Gastroesophageal sphincter (tissue), 4 donors: ENCODE data around the gene TRIM23. TPM values are rescaled to one million over a fixed set of nuclear protein-coding genes. Genes with fewer than 3 reads are reported as not detected.

Source experiments
- ATAC-seq: fragments of 150-250 bp; one replicate; pipeline ENCODE4 v1.9.1; 2016; ENCODE audit warnings: mild to moderate bottlenecking, moderate library complexity
- H3K27ac ChIP-seq, 4 donors: fragments of 200-600 bp; sonication (generic) in 3 of 4; 1 replicate in 3 of 4; 2 replicates in 1 of 4; pipeline ENCODE4 v1.5.1; 2016 to 2019
- H3K27me3 ChIP-seq: fragments of 200-600 bp; sonication (generic); one replicate; pipeline ENCODE4 v1.5.1; 2019
- H3K36me3 ChIP-seq, 2 donors: fragments of 200-600 bp; sonication (generic); one replicate each; pipeline ENCODE4 v1.5.1; 2019; ENCODE audit warnings: control low read depth in 1 of 2
- H3K4me1 ChIP-seq, 3 donors: fragments of 200-600 bp; sonication (generic); 1 replicate in 2 of 3; 2 replicates in 1 of 3; pipeline ENCODE4 v1.5.1; 2016 to 2019; ENCODE audit warnings: control low read depth in 2 of 3
- H3K4me3 ChIP-seq, 2 donors: fragments of 200-600 bp; sonication (generic); one replicate each; pipeline ENCODE4 v1.5.1; 2019; ENCODE audit warnings: mild to moderate bottlenecking in 1 of 2, moderate library complexity in 1 of 2
- H3K9me3 ChIP-seq, 3 donors: fragments of 200-600 bp; sonication (generic); one replicate each; pipeline ENCODE4 v1.5.1; 2017 to 2019; ENCODE audit warnings: control low read depth in 2 of 3
- CTCF ChIP-seq, 4 experiments: fragments of 200-600 bp in 2 of 4; fragments of 450-650 bp in 2 of 4; sonication (generic) in 1 of 4; IDR thresholded peaks; one replicate each; pipeline ENCODE4 v1.5.1; 2017 to 2019; ENCODE audit warnings: antibody characterized with exemption in 4 of 4, mild to moderate bottlenecking in 2 of 4, moderate library complexity in 2 of 4
- EP300 ChIP-seq: sonication (generic); formaldehyde crosslinking; IDR thresholded peaks from one replicate; pipeline ENCODE4 v1.6.1; 2017; ENCODE audit warnings: antibody characterized with exemption, mild to moderate bottlenecking
- POLR2A ChIP-seq, 2 donors: fragments of 450-650 bp; IDR thresholded peaks; one replicate each; pipeline ENCODE4 v1.6.1; 2017; ENCODE audit warnings: antibody characterized with exemption in 2 of 2, mild to moderate bottlenecking in 2 of 2, moderate library complexity in 1 of 2
- POLR2AphosphoS5 ChIP-seq: sonication (generic); formaldehyde crosslinking; IDR thresholded peaks from one replicate; pipeline ENCODE4 v1.6.1; 2017; ENCODE audit warnings: antibody characterized with exemption
- WGBS, 2 donors: methylation state at CpG; one replicate each; pipeline ENCODE4 v1.1.5; 2018; ENCODE audit warnings: low coverage in 1 of 2; 5-methylcytosine and 5-hydroxymethylcytosine counted together
- total RNA-seq, 4 donors: library from RNA; depleted of rRNA; stranded (reverse); fragments of >200 nt; gene quantifications; one replicate each; pipeline ENCODE4 v1.1.0, GENCODE V29; 2016

TRIM23 gene
- total RNA-seq = 10 to 100 TPM; 17.0 to 35.2 (median 20.3) TPM

- peak; percentile 99 for ATAC-seq
- H3K27ac ChIP-seq = peak within 1 kb of the TSS; percentile 18 to 90 (median 84)
- no peaks in the 10 kb centered on the region for H3K27me3 ChIP-seq
- no peaks in the 10 kb centered on the region for H3K9me3 ChIP-seq
- TF ChIP-seq POLR2A (IDR thresholded peaks at IDR 0.05) (peak; percentile 29 to 40), EP300 (no peak), POLR2AphosphoS5 (peak; percentile 42), CTCF (IDR thresholded peaks at IDR 0.05) (no peak)
- H3K36me3 ChIP-seq = peaks cover 0 to under 1% of the 10 kb centered on the region in 2 donors
- WGBS, 2 donors = 0% methylated on average over 1 to 15 of the region's 32 CpGs
- H3K4me1 ChIP-seq = peaks cover 16 to 62% (median 28%) of the 10 kb centered on the region in 3 donors
- peak within 1 kb of the TSS; percentile 61 to 87 for H3K4me3 ChIP-seq
Measured at GRCh38 chr5:65624025-65624570, at the start of gene TRIM23. TSS of gene TRIM23 (minus strand) at chr5:65624333. CDS start at chr5:65624274, 59 bp downstream.

GRCh38 chr5:65672796-65673195 lies 48.7 kb upstream of the TRIM23 start:
- TF ChIP-seq POLR2A (IDR thresholded peaks at IDR 0.05) (no peak), CTCF (IDR thresholded peaks at IDR 0.05) (no peak), POLR2AphosphoS5 (no peak), EP300 (no peak)
- H3K9me3 ChIP-seq = no peaks in the 10 kb centered on the region
- WGBS, 2 donors = 58 to 88% methylated on average over 1 of the region's 1 CpG
- peaks cover 0 to 55% of the 10 kb centered on the region in 2 donors for H3K36me3 ChIP-seq
- no peak for ATAC-seq
- H3K4me1 ChIP-seq = no peaks in the 10 kb centered on the region
- no peak overlapping the region for H3K4me3 ChIP-seq
- H3K27ac ChIP-seq = no peak overlapping the region
- no peaks in the 10 kb centered on the region for H3K27me3 ChIP-seq

GRCh38 chr5:65668696-65669095 lies 44.6 kb upstream of the TRIM23 start:
- no peaks in the 10 kb centered on the region for H3K27me3 ChIP-seq
- TF ChIP-seq CTCF (IDR thresholded peaks at IDR 0.05) (no peak), EP300 (no peak), POLR2AphosphoS5 (no peak), POLR2A (IDR thresholded peaks at IDR 0.05) (no peak)
- ATAC-seq = no peak
- WGBS, 2 donors = 80 to 82% methylated on average over 2 to 6 of the region's 7 CpGs
- no peaks in the 10 kb centered on the region for H3K9me3 ChIP-seq
- peaks cover 0 to 78% of the 10 kb centered on the region in 2 donors for H3K36me3 ChIP-seq
- H3K4me3 ChIP-seq = no peak overlapping the region
- H3K4me1 ChIP-seq = no peaks in the 10 kb centered on the region
- no peak overlapping the region for H3K27ac ChIP-seq

- TF ChIP-seq EP300 = no peak
- peak; percentile 6 to 37 (median 18) for TF ChIP-seq CTCF (IDR thresholded peaks at IDR 0.05)
- TF ChIP-seq POLR2AphosphoS5 = no peak
- H3K27ac ChIP-seq = no peak overlapping the region
- H3K27me3 ChIP-seq = no peaks in the 10 kb centered on the region
- 83 to 89% methylated on average over 1 of the region's 1 CpG for WGBS, 2 donors
- H3K9me3 ChIP-seq = no peaks in the 10 kb centered on the region
- peaks cover 0 to 79% of the 10 kb centered on the region in 2 donors for H3K36me3 ChIP-seq
- no peak overlapping the region for H3K4me3 ChIP-seq
- H3K4me1 ChIP-seq = no peaks in the 10 kb centered on the region
- no peak for ATAC-seq
Measured at GRCh38 chr5:65663804-65664521, 39.8 kb upstream of the TRIM23 start.

GRCh38 chr5:65654713-65655112 lies 30.6 kb upstream of the TRIM23 start:
- Histone ChIP-seq H3K36me3 (peaks cover 0 to 51% of the 10 kb centered on the region in 2 donors), H3K27me3 (no peaks in the 10 kb centered on the region), H3K9me3 (no peaks in the 10 kb centered on the region), H3K4me1 (no peaks in the 10 kb centered on the region), H3K27ac (no peak overlapping the region), H3K4me3 (no peak overlapping the region)
- no peak for TF ChIP-seq CTCF (IDR thresholded peaks at IDR 0.05)
- no peak for TF ChIP-seq POLR2AphosphoS5
- TF ChIP-seq EP300 = no peak
- no peak for TF ChIP-seq POLR2A (IDR thresholded peaks at IDR 0.05)
- 83 to 91% methylated on average over 2 of the region's 2 CpGs for WGBS, 2 donors
- no peak for ATAC-seq
